ENCODE measurements around the gene SIK2. TPM values are rescaled to one million over a fixed set of nuclear protein-coding genes. Genes with fewer than 3 reads are reported as not detected.

SIK2 gene
- total and polyA plus RNA-seq, 2 experiments from 2014 or later = 1.5 to 14.2 TPM

DNA sequence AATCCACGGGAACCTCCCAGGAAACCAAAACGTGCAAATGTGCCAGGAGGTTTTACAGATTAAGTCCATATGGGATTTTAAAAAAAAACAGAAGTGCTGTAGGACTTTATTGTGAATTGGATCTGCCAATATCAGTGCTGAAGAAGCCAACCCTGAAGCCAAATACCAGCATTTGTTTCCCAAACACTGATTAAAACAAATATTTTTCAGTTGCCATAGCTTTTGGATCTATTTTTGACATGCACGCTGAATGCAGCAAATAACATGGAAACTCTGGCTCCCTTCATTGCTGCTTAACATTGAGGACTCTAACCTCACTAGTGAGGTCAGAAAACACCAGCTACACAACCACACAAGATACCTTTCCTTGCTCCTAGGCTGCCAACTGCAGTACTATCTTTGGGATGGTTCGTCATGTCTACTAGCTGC is 28.4 kb upstream of the SIK2 start:
- Histone ChIP-seq H3K4me3 (no peak overlapping the region), H3K27me3 (no peaks in the 10 kb centered on the region), H3K4me1 (ENCODE audit: low read depth) (peaks cover 5% of the 10 kb centered on the region), H3K9me3 (ENCODE audit: low read depth) (no peaks in the 10 kb centered on the region), H3K27ac (no peak overlapping the region), H3K36me3 (no peaks in the 10 kb centered on the region)
- DNase-seq (ENCODE audit: low read depth in 1 of 2, low spot score in 1 of 2) = peak in 1 of 2 donors; percentile 51
- TF ChIP-seq, protein P1, sequence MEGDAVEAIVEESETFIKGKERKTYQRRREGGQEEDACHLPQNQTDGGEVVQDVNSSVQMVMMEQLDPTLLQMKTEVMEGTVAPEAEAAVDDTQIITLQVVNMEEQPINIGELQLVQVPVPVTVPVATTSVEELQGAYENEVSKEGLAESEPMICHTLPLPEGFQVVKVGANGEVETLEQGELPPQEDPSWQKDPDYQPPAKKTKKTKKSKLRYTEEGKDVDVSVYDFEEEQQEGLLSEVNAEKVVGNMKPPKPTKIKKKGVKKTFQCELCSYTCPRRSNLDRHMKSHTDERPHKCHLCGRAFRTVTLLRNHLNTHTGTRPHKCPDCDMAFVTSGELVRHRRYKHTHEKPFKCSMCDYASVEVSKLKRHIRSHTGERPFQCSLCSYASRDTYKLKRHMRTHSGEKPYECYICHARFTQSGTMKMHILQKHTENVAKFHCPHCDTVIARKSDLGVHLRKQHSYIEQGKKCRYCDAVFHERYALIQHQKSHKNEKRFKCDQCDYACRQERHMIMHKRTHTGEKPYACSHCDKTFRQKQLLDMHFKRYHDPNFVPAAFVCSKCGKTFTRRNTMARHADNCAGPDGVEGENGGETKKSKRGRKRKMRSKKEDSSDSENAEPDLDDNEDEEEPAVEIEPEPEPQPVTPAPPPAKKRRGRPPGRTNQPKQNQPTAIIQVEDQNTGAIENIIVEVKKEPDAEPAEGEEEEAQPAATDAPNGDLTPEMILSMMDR (IDR thresholded peaks at IDR 0.05; ENCODE audit: low read depth, low read length) = no peak

DNA sequence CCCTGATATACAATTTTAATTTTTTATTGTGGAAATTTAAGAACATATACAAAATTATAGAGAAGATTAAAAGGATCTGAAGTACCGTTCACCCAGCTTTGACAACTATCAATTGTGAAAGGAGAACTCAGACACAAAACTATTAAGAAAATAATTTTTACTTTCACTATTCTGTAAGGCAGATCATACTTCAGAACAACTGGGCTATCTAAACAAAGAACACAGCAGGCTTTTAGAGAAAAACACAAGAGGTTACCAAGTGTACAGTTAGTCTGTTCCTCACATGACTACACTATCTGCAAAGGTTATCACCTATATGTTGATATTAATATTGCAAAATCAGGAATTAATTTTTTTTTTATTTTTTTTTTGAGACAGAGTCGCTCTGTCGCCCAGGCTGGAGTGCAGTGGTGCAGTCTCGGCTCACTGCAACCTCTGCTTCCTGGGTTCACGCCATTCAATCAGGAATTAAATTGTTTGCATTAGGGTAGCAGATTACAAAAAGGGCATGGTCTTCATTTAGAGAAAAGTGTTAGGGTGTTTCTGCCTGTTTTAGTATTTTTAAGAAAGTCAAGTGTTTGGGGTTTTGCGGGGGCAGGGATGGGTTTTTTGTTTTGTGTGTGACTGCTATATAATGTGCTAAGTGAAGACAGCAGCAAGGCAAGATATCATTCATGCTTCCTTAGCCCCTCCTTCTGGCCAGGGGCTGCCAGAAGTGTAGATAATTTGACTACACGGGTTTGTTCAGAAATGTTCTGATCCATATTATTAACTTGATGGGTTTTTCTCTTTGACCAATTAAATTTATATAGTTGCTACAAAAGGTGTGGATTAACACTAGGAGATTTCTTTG is 27.6 kb upstream of the SIK2 start:
- Histone ChIP-seq H3K9me3 (ENCODE audit: low read depth) (no peaks in the 10 kb centered on the region), H3K27ac (no peak overlapping the region), H3K27me3 (no peaks in the 10 kb centered on the region), H3K4me1 (ENCODE audit: low read depth) (peaks cover 5% of the 10 kb centered on the region), H3K36me3 (no peaks in the 10 kb centered on the region), H3K4me3 (no peak overlapping the region)
- DNase-seq (ENCODE audit: low read depth in 1 of 2, low spot score in 1 of 2) = no peak
- TF ChIP-seq, protein P1 (IDR thresholded peaks at IDR 0.05; ENCODE audit: low read depth, low read length) = no peak

- TF ChIP-seq, protein P1 (IDR thresholded peaks at IDR 0.05; ENCODE audit: low read depth, low read length) = no peak
- Histone ChIP-seq H3K27me3 (no peaks in the 10 kb centered on the region), H3K27ac (no peak overlapping the region), H3K9me3 (ENCODE audit: low read depth) (no peaks in the 10 kb centered on the region), H3K4me3 (no peak overlapping the region), H3K4me1 (ENCODE audit: low read depth) (peaks cover 5% of the 10 kb centered on the region), H3K36me3 (no peaks in the 10 kb centered on the region)
- no peak for DNase-seq (ENCODE audit: low read depth in 1 of 2, low spot score in 1 of 2)
Measured at GRCh38 chr11:111575740-111576139, 26.5 kb upstream of the SIK2 start.

DNA sequence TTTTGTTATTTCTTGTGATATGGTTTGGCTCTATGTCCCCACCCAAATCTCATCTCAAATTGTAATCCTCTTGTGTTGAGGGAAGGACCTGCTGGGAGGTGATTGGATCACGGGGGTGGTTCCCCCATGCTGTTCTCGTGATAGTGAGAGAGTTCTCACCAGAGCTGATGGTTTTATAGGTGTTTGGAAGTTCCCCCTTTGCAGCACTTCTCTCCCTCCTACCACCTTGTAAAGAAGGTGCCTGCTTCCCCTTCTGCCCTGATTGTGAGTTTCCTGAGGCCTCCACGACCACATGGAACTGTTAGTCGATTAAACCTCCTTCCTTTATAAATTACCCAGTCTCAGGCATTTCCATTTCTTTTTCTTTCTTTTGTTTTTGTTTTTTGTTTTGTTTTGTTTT is 24.4 kb upstream of the SIK2 start:
- Histone ChIP-seq H3K4me1 (ENCODE audit: low read depth) (peaks cover 5% of the 10 kb centered on the region), H3K27me3 (no peaks in the 10 kb centered on the region), H3K9me3 (ENCODE audit: low read depth) (no peaks in the 10 kb centered on the region), H3K4me3 (no peak overlapping the region), H3K36me3 (no peaks in the 10 kb centered on the region), H3K27ac (no peak overlapping the region)
- DNase-seq (ENCODE audit: low read depth in 1 of 2, low spot score in 1 of 2) = no peak
- TF ChIP-seq, protein P1 (IDR thresholded peaks at IDR 0.05; ENCODE audit: low read depth, low read length) = no peak

DNA sequence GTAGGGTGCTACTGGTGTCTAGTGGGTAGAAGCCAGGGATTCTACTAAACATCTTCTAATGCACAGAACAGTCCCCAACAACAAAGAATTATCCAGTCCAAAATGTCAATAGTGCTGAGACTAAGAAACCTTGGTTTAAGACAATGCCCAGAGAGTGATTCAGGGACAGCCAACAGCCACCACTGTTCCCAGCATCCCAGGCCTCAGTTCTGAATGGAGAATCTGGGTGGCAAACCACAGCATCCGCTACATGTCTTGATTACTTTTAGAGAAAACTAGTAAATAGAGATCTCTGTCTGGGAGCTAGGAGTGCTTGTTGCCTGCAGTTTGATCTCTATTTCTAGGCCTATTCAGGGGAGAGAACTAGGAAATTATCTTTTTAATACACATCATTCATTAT is 20.9 kb upstream of the SIK2 start:
- H3K36me3 ChIP-seq = no peaks in the 10 kb centered on the region
- DNase-seq (ENCODE audit: low read depth in 1 of 2, low spot score in 1 of 2) = no peak
- H3K4me3 ChIP-seq = no peak overlapping the region
- TF ChIP-seq, protein P1 (IDR thresholded peaks at IDR 0.05; ENCODE audit: low read depth, low read length) = no peak
- no peaks in the 10 kb centered on the region for H3K27me3 ChIP-seq
- H3K9me3 ChIP-seq (ENCODE audit: low read depth) = no peaks in the 10 kb centered on the region
- no peak overlapping the region for H3K27ac ChIP-seq
- H3K4me1 ChIP-seq (ENCODE audit: low read depth) = no peaks in the 10 kb centered on the region
